Loucy (cell line): ENCODE data around the gene PMFBP1.

Experiments
- EZH2phosphoT487 ChIP-seq: fragments of 200-600 bp; IDR thresholded peaks from 2 replicates; pipeline ENCODE4 v1.6.1; 2018; ENCODE audit warnings: antibody characterized with exemption, mild to moderate bottlenecking, moderate library complexity, borderline replicate concordance
- TF ChIP-seq, protein P1 (sequence below): fragments of 200-600 bp; sonication (generic); conservative IDR thresholded peaks from 2 replicates; pipeline ENCODE4 v1.5.1; 2014; ENCODE audit warnings: mild to moderate bottlenecking, antibody characterized with exemption, low read length

DNA sequence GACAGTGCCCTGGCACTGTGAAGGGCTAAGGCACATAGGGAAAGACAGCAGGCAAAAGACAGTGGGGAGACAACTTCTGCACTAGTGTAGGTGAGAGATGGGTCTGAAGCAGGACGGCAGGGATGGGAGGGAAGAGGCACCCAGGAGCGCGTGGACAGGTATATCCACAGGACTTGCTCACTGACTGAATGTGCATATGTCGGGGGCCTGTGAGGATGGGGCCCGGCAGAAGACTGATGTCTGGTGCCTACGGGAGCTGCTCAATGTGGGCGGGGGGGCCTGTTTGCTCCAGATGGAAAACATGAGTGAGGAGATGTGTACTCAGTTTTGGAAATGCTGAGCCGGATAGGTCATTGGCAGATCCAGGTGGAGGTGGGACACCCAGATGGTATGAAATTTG lies 47.3 kb upstream of the PMFBP1 start:
- TF ChIP-seq, protein P1, sequence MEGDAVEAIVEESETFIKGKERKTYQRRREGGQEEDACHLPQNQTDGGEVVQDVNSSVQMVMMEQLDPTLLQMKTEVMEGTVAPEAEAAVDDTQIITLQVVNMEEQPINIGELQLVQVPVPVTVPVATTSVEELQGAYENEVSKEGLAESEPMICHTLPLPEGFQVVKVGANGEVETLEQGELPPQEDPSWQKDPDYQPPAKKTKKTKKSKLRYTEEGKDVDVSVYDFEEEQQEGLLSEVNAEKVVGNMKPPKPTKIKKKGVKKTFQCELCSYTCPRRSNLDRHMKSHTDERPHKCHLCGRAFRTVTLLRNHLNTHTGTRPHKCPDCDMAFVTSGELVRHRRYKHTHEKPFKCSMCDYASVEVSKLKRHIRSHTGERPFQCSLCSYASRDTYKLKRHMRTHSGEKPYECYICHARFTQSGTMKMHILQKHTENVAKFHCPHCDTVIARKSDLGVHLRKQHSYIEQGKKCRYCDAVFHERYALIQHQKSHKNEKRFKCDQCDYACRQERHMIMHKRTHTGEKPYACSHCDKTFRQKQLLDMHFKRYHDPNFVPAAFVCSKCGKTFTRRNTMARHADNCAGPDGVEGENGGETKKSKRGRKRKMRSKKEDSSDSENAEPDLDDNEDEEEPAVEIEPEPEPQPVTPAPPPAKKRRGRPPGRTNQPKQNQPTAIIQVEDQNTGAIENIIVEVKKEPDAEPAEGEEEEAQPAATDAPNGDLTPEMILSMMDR = no peak
- no peak for TF ChIP-seq EZH2phosphoT487
